Ovary (tissue), 9 donors: ENCODE data around the gene MARCHF3. TPM values are rescaled to one million over a fixed set of nuclear protein-coding genes. Genes with fewer than 3 reads are reported as not detected.
A peak's percentile ranks its signal among the peaks of the same experiment; 100 is the strongest.

ENCODE experiments used
- DNase-seq, 5 donors: peaks; one replicate each; pipeline ENCODE4 v3.0.0-alpha.2; 2019 to 2020
- H3K27ac ChIP-seq, 2 donors: fragments of 200-600 bp; one replicate each; pipeline versions ENCODE4 v1.5.1 to v1.8.0; 2019 to 2022
- H3K27me3 ChIP-seq: fragments of 200-600 bp; one replicate; pipeline ENCODE4 v1.8.0; 2022
- H3K36me3 ChIP-seq: fragments of 200-600 bp; sonication (generic); one replicate; pipeline ENCODE4 v1.5.1; 2019
- H3K4me1 ChIP-seq: one replicate; pipeline ENCODE4 v1.8.1; 2013; ENCODE audit warnings: mild to moderate bottlenecking, moderate library complexity; ENCODE audit not compliant: insufficient read depth
- H3K4me3 ChIP-seq: fragments of 200-600 bp; sonication (generic); one replicate; pipeline ENCODE4 v1.5.1; 2017
- H3K9me3 ChIP-seq, 2 donors: fragments of 200-600 bp in 1 of 2; sonication (generic) in 1 of 2; one replicate each; pipeline versions ENCODE4 v1.5.1 to v1.8.1; 2013 to 2019; ENCODE audit warnings: mild to moderate bottlenecking in 1 of 2, moderate library complexity in 1 of 2
- CTCF ChIP-seq, 3 donors: fragments of 450-650 bp in 2 of 3; fragments of 200-600 bp in 1 of 3; IDR thresholded peaks; one replicate each; pipeline versions ENCODE4 v1.5.1 to v1.8.0; 2016 to 2022; ENCODE audit warnings: antibody characterized with exemption in 3 of 3, mild to moderate bottlenecking in 1 of 3
- EP300 ChIP-seq: sonication (generic); formaldehyde crosslinking; IDR thresholded peaks from one replicate; pipeline ENCODE4 v1.6.1; 2017; ENCODE audit warnings: antibody characterized with exemption
- POLR2A ChIP-seq: fragments of 450-650 bp; IDR thresholded peaks from one replicate; pipeline ENCODE4 v1.6.1; 2017; ENCODE audit warnings: antibody characterized with exemption, mild to moderate bottlenecking, moderate library complexity
- WGBS, 3 donors: extraction: QIAGEN DNeasy Blood & Tissue Kit in 1 of 3; methylation state at CpG; one replicate each; pipeline versions ENCODE4 v1.1.5 to v1.1.7; 2013 to 2017; 5-methylcytosine and 5-hydroxymethylcytosine counted together
- intact Hi-C, 4 donors: fragments of 100-400 bp; cut with DNase I; formaldehyde crosslinking; loops; one replicate each; pipeline versions ENCODE4 v1.11.0 to v1.15.1; 2022 to 2023
- polyA plus RNA-seq, 2 donors: library from polyadenylated mRNA; stranded (reverse); fragments of 200-250 nt in 1 of 2; fragments of 350-450 nt in 1 of 2; fragmentation: Illumina TruSeq in 1 of 2; extraction: RNeasy Lipid Tissue Mini Kit (QIAGEN cat#74804) in 1 of 2; gene quantifications; one replicate each; pipeline ENCODE4 v1.2.3, GENCODE V29; 2013 to 2014
- total RNA-seq, 7 donors: library from RNA; depleted of rRNA in 2 of 7; stranded (reverse); fragments of >200 nt in 2 of 7; fragmentation: NEBNext Ultra II Directional in 3 of 7; extraction: Animal tissue kit (Norgen Biotek cat#: 25700) in 3 of 7; gene quantifications; one replicate each; pipeline versions ENCODE4 v1.1.0 to v1.2.4, GENCODE V29; 2016 to 2023
- donor health status: DM: no; HTN: no; CAD: no; lungs with moderate emphysema.
- donor health status: DM: no; HTN: no; CAD: no.
- donor health status: Bipolar disorder and iron deficiency.
- donor health status: DM: yes; HTN: yes; CAD: no.
- donor health status: DM: no; HTN: no; CAD: no.
- donor health status: DM: yes; HTN: yes; CAD: no.

The MARCHF3 gene
- total and polyA plus RNA-seq, 9 donors, result 2.1 to 13.8 (median 4.5) TPM

DNA sequence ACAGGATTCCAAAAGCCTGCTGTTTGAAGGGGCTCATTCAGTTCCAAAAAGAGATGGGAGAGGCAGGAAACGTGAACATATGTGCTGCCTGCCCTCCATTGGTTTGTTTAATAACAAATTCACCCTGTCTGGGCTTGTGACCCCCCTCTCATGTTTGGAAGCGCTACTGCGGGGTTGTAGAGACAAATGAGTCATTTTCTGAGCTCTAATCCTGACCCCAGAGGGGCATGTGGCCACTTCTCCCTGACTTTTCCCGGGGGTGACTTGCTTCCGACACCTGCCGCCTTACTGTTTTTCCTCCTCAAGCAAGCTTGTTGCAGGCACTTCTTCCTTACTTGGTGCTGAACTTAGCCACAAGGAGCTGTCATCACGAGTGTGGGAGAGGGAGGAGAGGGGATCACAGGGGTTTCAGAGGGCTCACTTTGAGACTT lies 177.5 kb downstream of the MARCHF3 start:
- no peak overlapping the region for H3K4me3 ChIP-seq
- TF ChIP-seq POLR2A, result no peak
- TF ChIP-seq CTCF (IDR thresholded peaks at IDR 0.05), result no peak
- TF ChIP-seq EP300, result no peak
- H3K27ac ChIP-seq, result no peak overlapping the region
- peaks cover 9% of the 10 kb centered on the region for H3K4me1 ChIP-seq
- WGBS, 3 donors, result 58 to 69% (median 61%) methylated on average over 7 of the region's 7 CpGs
- no peak for DNase-seq
- intact Hi-C loops, result loop anchor here in 1 of 4 donors (5.0 kb wide), 1 partner anchor 174 kb away; no protein-coding TSS in a partner anchor
- H3K36me3 ChIP-seq, result no peaks in the 10 kb centered on the region
- no peaks in the 10 kb centered on the region for H3K27me3 ChIP-seq
- H3K9me3 ChIP-seq, result no peaks in the 10 kb centered on the region

DNA sequence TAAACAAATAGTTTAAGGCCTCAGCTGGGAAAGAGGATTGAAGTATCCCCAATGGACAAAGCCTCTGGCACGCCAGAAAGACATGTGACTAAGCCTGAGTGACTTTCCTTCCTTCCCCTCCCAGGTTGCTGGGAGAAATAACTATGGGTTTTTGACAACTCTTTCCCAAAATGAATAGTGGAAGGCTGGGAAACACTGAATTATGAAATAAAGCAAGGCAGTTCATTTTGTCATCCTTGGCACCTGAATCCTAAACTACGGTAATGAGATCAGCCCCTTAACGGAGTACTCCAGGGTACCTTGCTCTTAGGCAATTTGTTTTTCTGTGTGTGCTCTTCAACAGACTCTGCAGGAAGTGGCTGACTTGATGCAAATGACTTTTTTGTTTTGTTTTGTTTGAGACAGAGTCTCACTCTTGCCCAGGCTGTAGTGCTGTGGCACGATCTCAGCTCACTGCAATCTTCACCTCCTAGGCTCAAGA lies 178.2 kb downstream of the MARCHF3 start:
- Histone ChIP-seq H3K4me3 (no peak overlapping the region), H3K27ac (no peak overlapping the region), H3K9me3 (no peaks in the 10 kb centered on the region), H3K36me3 (no peaks in the 10 kb centered on the region), H3K27me3 (no peaks in the 10 kb centered on the region), H3K4me1 (peaks cover 10% of the 10 kb centered on the region)
- peak in 1 of 5 donors; percentile 60 for DNase-seq
- no peak for TF ChIP-seq EP300
- TF ChIP-seq CTCF (IDR thresholded peaks at IDR 0.05), result no peak
- TF ChIP-seq POLR2A, result no peak
- intact Hi-C loops, result loop anchor here in 1 of 4 donors (5.0 kb wide), 1 partner anchor 175 kb away; no protein-coding TSS in a partner anchor
- 51 to 83% (median 58%) methylated on average over 4 of the region's 4 CpGs for WGBS, 3 donors

GRCh38 chr5:126851501-126852011 lies 178.8 kb downstream of the MARCHF3 start:
- no peaks in the 10 kb centered on the region for H3K27me3 ChIP-seq
- H3K9me3 ChIP-seq, result no peaks in the 10 kb centered on the region
- H3K4me3 ChIP-seq, result no peak overlapping the region
- H3K27ac ChIP-seq, result no peak overlapping the region
- TF ChIP-seq POLR2A, result no peak
- TF ChIP-seq EP300, result no peak
- no peak for TF ChIP-seq CTCF (IDR thresholded peaks at IDR 0.05)
- H3K4me1 ChIP-seq, result peaks cover 13% of the 10 kb centered on the region
- intact Hi-C loops, result loop anchor here in 1 of 4 donors (5.0 kb wide), 1 partner anchor 176 kb away; no protein-coding TSS in a partner anchor
- WGBS, 3 donors, result 84 to 95% (median 90%) methylated on average over 14 of the region's 14 CpGs
- no peak for DNase-seq
- H3K36me3 ChIP-seq, result no peaks in the 10 kb centered on the region

GRCh38 chr5:126849101-126849678 lies 181.2 kb downstream of the MARCHF3 start:
- 10 to 30% (median 20%) methylated on average over 3 of the region's 3 CpGs for WGBS, 3 donors
- Histone ChIP-seq H3K27me3 (no peaks in the 10 kb centered on the region), H3K9me3 (no peaks in the 10 kb centered on the region), H3K36me3 (no peaks in the 10 kb centered on the region), H3K27ac (no peak overlapping the region), H3K4me1 (peaks cover 14% of the 10 kb centered on the region), H3K4me3 (no peak overlapping the region)
- DNase-seq, result peak in 2 of 5 donors; percentile 39 to 65
- TF ChIP-seq POLR2A, result no peak
- TF ChIP-seq CTCF (IDR thresholded peaks at IDR 0.05), result no peak
- no peak for TF ChIP-seq EP300
- intact Hi-C loops, result no loop called here
